Adrenal gland (tissue), 12 donors: ENCODE data around the gene DYNLL1. TPM values are rescaled to one million over a fixed set of nuclear protein-coding genes. Genes with fewer than 3 reads are reported as not detected.
A peak's percentile ranks its signal among the peaks of the same experiment; 100 is the strongest.

Source experiments
- DNase-seq, 7 donors: peaks; one replicate each; pipeline ENCODE4 v3.0.0-alpha.2; 2019 to 2020
- H3K27ac ChIP-seq, 5 donors: fragments of 200-600 bp; sonication (generic) in 4 of 5; 1 replicate in 3 of 5; 2 replicates in 2 of 5; pipeline versions ENCODE4 v1.5.1 to v1.8.0; 2016 to 2020; ENCODE audit warnings: mild to moderate bottlenecking in 1 of 5
- H3K27me3 ChIP-seq: fragments of 200-600 bp; 2 replicates; pipeline ENCODE4 v1.8.0; 2021
- H3K36me3 ChIP-seq, 2 donors: fragments of 200-600 bp; replicated peaks in 1 of 2; 1 replicate in 1 of 2; 2 replicates in 1 of 2; pipeline versions ENCODE4 v1.5.1 to v1.8.0; 2018 to 2022
- H3K4me1 ChIP-seq, 2 donors: fragments of 200-600 bp; replicated peaks in 1 of 2; 1 replicate in 1 of 2; 2 replicates in 1 of 2; pipeline versions ENCODE4 v1.5.1 to v1.8.0; 2018 to 2021
- H3K4me3 ChIP-seq, 4 donors: fragments of 200-600 bp; sonication (generic) in 3 of 4; one replicate each; pipeline ENCODE4 v1.5.1; 2016 to 2018
- H3K9me3 ChIP-seq, 3 donors: fragments of 200-600 bp; sonication (generic) in 1 of 3; replicated peaks in 1 of 3; 1 replicate in 2 of 3; 2 replicates in 1 of 3; pipeline versions ENCODE4 v1.5.1 to v1.8.0; 2016 to 2021
- CTCF ChIP-seq, 6 experiments: fragments of 450-650 bp in 4 of 6; fragments of 200-600 bp in 2 of 6; sonication (generic) in 1 of 6; IDR thresholded peaks; 1 replicate in 5 of 6; 2 replicates in 1 of 6; pipeline versions ENCODE4 v1.5.1 to v1.8.0; 2016 to 2021; ENCODE audit warnings: antibody characterized with exemption in 6 of 6, mild to moderate bottlenecking in 2 of 6, moderate library complexity in 1 of 6
- POLR2A ChIP-seq, 2 donors: fragments of 450-650 bp; IDR thresholded peaks; one replicate each; pipeline ENCODE4 v1.6.1; 2017; ENCODE audit warnings: antibody characterized with exemption in 2 of 2, mild to moderate bottlenecking in 2 of 2, moderate library complexity in 1 of 2
- WGBS, 4 donors: extraction: QIAGEN DNeasy Blood & Tissue Kit in 2 of 4; methylation state at CpG; one replicate each; pipeline versions ENCODE4 v1.1.5 to v1.1.7; 2013 to 2017; 5-methylcytosine and 5-hydroxymethylcytosine counted together
- intact Hi-C, 2 donors: fragments of 100-400 bp; cut with DNase I; formaldehyde crosslinking; loops; one replicate each; pipeline versions ENCODE4 v1.14.1 to v1.15.0; 2022 to 2023
- polyA plus RNA-seq, 3 donors: library from polyadenylated mRNA; stranded (reverse); fragments of 200-250 nt in 2 of 3; fragments of 350-450 nt in 1 of 3; fragmentation: Illumina TruSeq in 1 of 3; extraction: RNeasy Lipid Tissue Mini Kit (QIAGEN cat#74804) in 1 of 3; gene quantifications; one replicate each; pipeline ENCODE4 v1.2.3, GENCODE V29; 2013 to 2014
- total RNA-seq, 9 donors: library from RNA; depleted of rRNA in 4 of 9; stranded (reverse); fragments of >200 nt in 4 of 9; fragments of 120-200 nt in 1 of 9; fragmentation: NEBNext Ultra II Directional in 1 of 9; extraction: Animal tissue kit (Norgen Biotek cat#: 25700) in 1 of 9; gene quantifications; one replicate each; pipeline versions ENCODE4 v1.1.0 to v1.2.4, GENCODE V29; 2013 to 2023
- donor health status: healthy with polysubstance abuse.
- donor health status: Bipolar disorder and iron deficiency.
- donor health status: DM: yes; HTN: yes; CAD: no.
- donor health status: DM: no; HTN: no; CAD: no.
- donor health status: DM: no; HTN: no; CAD: no.
- donor health status: DM: yes; HTN: yes; CAD: no.

The DYNLL1 gene
- total and polyA plus RNA-seq, 12 donors: 168 to 463 (median 307) TPM

GRCh38 chr12:120534703-120535655 is 39.1 kb downstream of the DYNLL1 start:
- peak overlapping the region; percentile 13 to 98 (median 90) for H3K4me3 ChIP-seq
- 1 to 4% (median 1%) methylated on average over 10 to 52 of the region's 52 CpGs for WGBS, 4 donors

DNA sequence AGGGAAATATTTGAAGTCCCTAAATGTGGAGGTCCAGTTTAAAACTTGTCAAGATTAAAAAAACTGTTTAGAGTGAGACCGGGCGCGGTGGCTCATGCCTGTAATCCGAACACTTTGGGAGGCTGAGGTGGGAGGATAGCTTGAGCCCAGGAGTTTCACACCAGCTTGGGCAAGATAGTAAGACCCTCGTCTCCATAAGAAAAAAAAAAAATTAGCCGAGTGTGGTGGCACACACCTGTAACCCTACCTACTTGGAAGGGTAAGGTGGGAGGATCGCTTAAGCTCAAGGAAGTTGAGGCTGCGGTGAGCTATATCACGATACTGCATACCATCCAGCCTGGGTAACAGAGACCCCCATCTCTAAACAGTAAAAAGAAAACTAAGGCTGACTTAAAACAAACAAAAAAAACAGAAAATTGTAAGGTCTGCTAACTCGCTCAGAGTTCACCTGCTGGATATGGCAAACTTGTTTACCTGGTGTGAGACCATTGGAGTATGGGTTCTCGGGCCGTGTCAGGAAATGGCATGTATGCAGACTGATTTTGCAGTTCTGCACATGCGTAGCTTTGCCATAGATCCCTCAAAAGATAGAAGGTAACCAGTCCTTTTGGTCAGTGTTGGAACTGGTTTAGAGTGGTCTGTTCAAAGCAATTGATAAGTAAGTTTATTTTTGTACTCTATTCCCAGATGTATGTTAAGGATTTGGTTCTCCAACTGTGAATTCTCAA is 40.3 kb downstream of the DYNLL1 start:
- no peaks in the 10 kb centered on the region for H3K9me3 ChIP-seq
- intact Hi-C loops: no loop called here
- peak overlapping the region in 3 of 4 donors; percentile 13 to 98 (median 90) for H3K4me3 ChIP-seq
- peak overlapping the region; percentile 74 to 99 (median 97) for H3K27ac ChIP-seq
- no peaks in the 10 kb centered on the region for H3K36me3 ChIP-seq
- peaks cover 51 to 57% of the 10 kb centered on the region in 2 donors for H3K4me1 ChIP-seq
- TF ChIP-seq CTCF (IDR thresholded peaks at IDR 0.05): no peak
- TF ChIP-seq POLR2A (IDR thresholded peaks at IDR 0.05): no peak
- DNase-seq: peak in 1 of 7 donors; percentile 24
- no peaks in the 10 kb centered on the region for H3K27me3 ChIP-seq
- WGBS, 4 donors: 25 to 32% (median 30%) methylated on average over 13 of the region's 13 CpGs

More at GRCh38 chr12:120534703-120535655, 39.1 kb downstream of the DYNLL1 start:
- peak in 1 of 2 donors; percentile 5 for TF ChIP-seq POLR2A (IDR thresholded peaks at IDR 0.05)
- no peak for TF ChIP-seq CTCF (IDR thresholded peaks at IDR 0.05)
- intact Hi-C loops: no loop called here
- Histone ChIP-seq H3K27me3 (no peaks in the 10 kb centered on the region), H3K4me1 (peaks cover 39 to 45% of the 10 kb centered on the region in 2 donors), H3K36me3 (no peaks in the 10 kb centered on the region), H3K27ac (peak overlapping the region; percentile 81 to 99 (median 97)), H3K9me3 (no peaks in the 10 kb centered on the region)
- peak; percentile 43 to 63 (median 53) for DNase-seq

- WGBS, 4 donors: 23 to 39% (median 33%) methylated on average over 4 of the region's 4 CpGs
- H3K4me3 ChIP-seq: peak overlapping the region in 1 of 4 donors; percentile 90
- H3K36me3 ChIP-seq: peaks cover 0 to 6% of the 10 kb centered on the region in 2 donors
- H3K9me3 ChIP-seq: no peaks in the 10 kb centered on the region
- H3K4me1 ChIP-seq: peaks cover 68 to 73% of the 10 kb centered on the region in 2 donors
- TF ChIP-seq POLR2A (IDR thresholded peaks at IDR 0.05) (no peak), CTCF (IDR thresholded peaks at IDR 0.05) (no peak)
- no peak for DNase-seq
- H3K27me3 ChIP-seq: no peaks in the 10 kb centered on the region
- intact Hi-C loops: no loop called here
- H3K27ac ChIP-seq: peak overlapping the region; percentile 70 to 99 (median 86)
Measured at GRCh38 chr12:120537856-120538220, 41.9 kb downstream of the DYNLL1 start.
